HepG2 (cell line): ENCODE measurements around the gene BORCS5. TPM values are rescaled to one million over a fixed set of nuclear protein-coding genes. Genes with fewer than 3 reads are reported as not detected.

Experiments used
- ATAC-seq: fragments of 200-7000 bp; cut with Tn5 transposase; 3 replicates; pipeline ENCODE4 v1.9.1; 2020; ENCODE audit warnings: mild to moderate bottlenecking, moderate library complexity
- BruUV-seq: library from RNA; stranded (reverse); fragments of 400-500 nt; replicated peaks from 2 replicates; lab custom pipeline; 2021; lab: Mats Ljungman, UMichigan
- CTCF ChIA-PET: fragments of 300-600 bp; formaldehyde crosslinking; extraction: SDS; loops from one replicate; lab custom pipeline; 2021; ENCODE audit warnings: low total read pairs, inconsistent platforms, low intra/inter-chr PET ratio; lab: Yijun Ruan, JAX
- POLR2A ChIA-PET: fragments of 350-600 bp; sonication (Branson Sonifier 250); formaldehyde crosslinking; loops from one replicate; lab custom pipeline; 2020; ENCODE audit warnings: antibody characterized with exemption, inconsistent platforms; lab: Yijun Ruan, JAX
- DNase-seq: peaks from one replicate; pipeline ENCODE4 v3.0.0-alpha.2; 2015; ENCODE audit warnings: low spot score
- FAIRE-seq: peaks from 3 replicates; lab custom pipeline; 2011; peaks lifted over from hg19 to GRCh38; lab: Jason Lieb, UNC
- H2AFZ ChIP-seq: one replicate; pipeline ENCODE4 v1.6.1; 2011; ENCODE audit warnings: low read length, inconsistent platforms
- H3K27ac ChIP-seq: fragments of 300-600 bp; 3 replicates; pipeline ENCODE4 v1.8.0; 2011; ENCODE audit warnings: mixed run types, mild to moderate bottlenecking, mixed read lengths, low read length, inconsistent platforms; ENCODE audit not compliant: insufficient read depth; ENCODE audit errors: extremely low read length
- H3K27me3 ChIP-seq, 2 experiments: fragments of 200-600 bp in 1 of 2; 2 replicates in 1 of 2; 3 replicates in 1 of 2; pipeline versions ENCODE4 v1.6.0 to v1.8.0; 2011; ENCODE audit warnings: low read length in 2 of 2, mild to moderate bottlenecking in 2 of 2, moderate library complexity in 2 of 2, inconsistent platforms in 1 of 2; ENCODE audit not compliant: insufficient read depth in 2 of 2, control insufficient read depth in 1 of 2
- H3K36me3 ChIP-seq, 2 experiments: fragments of 200-600 bp in 1 of 2; replicated peaks in 1 of 2; 2 replicates in 1 of 2; 3 replicates in 1 of 2; pipeline versions ENCODE4 v1.5.1 to v1.8.0; 2011; ENCODE audit warnings: low read length in 2 of 2, inconsistent platforms in 1 of 2; ENCODE audit not compliant: insufficient read depth in 2 of 2, control insufficient read depth in 1 of 2
- H3K4me1 ChIP-seq: 2 replicates; pipeline ENCODE4 v1.5.1; 2012; ENCODE audit warnings: low read length, inconsistent platforms; ENCODE audit not compliant: insufficient read depth
- H3K4me2 ChIP-seq: 2 replicates; pipeline ENCODE4 v1.6.0; 2011; ENCODE audit warnings: low read depth, low read length, inconsistent platforms
- H3K4me3 ChIP-seq, 3 experiments: fragments of 200-600 bp in 1 of 3; sonication (generic), shearing (Covaris generic) in 1 of 3; replicated peaks in 1 of 3; 2 replicates each; pipeline ENCODE4 v1.5.1; 2011 to 2016; ENCODE audit warnings: low read length in 3 of 3, inconsistent platforms in 2 of 3, low read depth in 2 of 3, mild to moderate bottlenecking in 2 of 3, control low read depth in 1 of 3, mixed read lengths in 1 of 3; ENCODE audit not compliant: insufficient read depth in 1 of 3
- H3K79me2 ChIP-seq: one replicate; pipeline ENCODE4 v1.6.1; 2011; ENCODE audit warnings: low read length, inconsistent platforms; ENCODE audit not compliant: insufficient read depth
- H3K9ac ChIP-seq: 2 replicates; pipeline ENCODE4 v1.6.0; 2011; ENCODE audit warnings: mild to moderate bottlenecking, low read depth, low read length, inconsistent platforms; ENCODE audit not compliant: insufficient read depth
- H3K9me3 ChIP-seq: 2 replicates; pipeline ENCODE4 v1.5.1; 2012; ENCODE audit warnings: mild to moderate bottlenecking, low read length
- H4K20me1 ChIP-seq: 2 replicates; pipeline ENCODE4 v1.6.0; 2011; ENCODE audit warnings: inconsistent platforms, mild to moderate bottlenecking, low read length, moderate library complexity; ENCODE audit not compliant: insufficient read depth
- FOXM1 ChIP-seq: sonication (generic); formaldehyde crosslinking; IDR thresholded peaks from 2 replicates; pipeline ENCODE4 v1.5.0; 2020; ENCODE audit warnings: missing genetic modification reagents
- MED13 ChIP-seq: sonication (generic); formaldehyde crosslinking; IDR thresholded peaks from 2 replicates; pipeline ENCODE4 v1.5.0; 2020; ENCODE audit warnings: missing genetic modification reagents
- MXD4 ChIP-seq: IDR thresholded peaks from 2 replicates; pipeline ENCODE4 v1.6.1; 2016; ENCODE audit warnings: mild to moderate bottlenecking, missing biosample characterization, missing genetic modification reagents
- MXI1 ChIP-seq: IDR thresholded peaks from 3 replicates; pipeline ENCODE4 v1.6.1; 2012; ENCODE audit warnings: low read depth, low read length, inconsistent platforms, borderline replicate concordance
- NFIC ChIP-seq: IDR thresholded peaks from 2 replicates; pipeline ENCODE4 v1.6.1; 2012; ENCODE audit warnings: mild to moderate bottlenecking, low read length, inconsistent platforms
- RBFOX2 ChIP-seq: fragments of 200-400 bp; formaldehyde crosslinking; IDR thresholded peaks from 2 replicates; pipeline ENCODE4 v1.6.1; 2017; ENCODE audit warnings: low read depth, mild to moderate bottlenecking, low read length
- ZC3H4 ChIP-seq: sonication (generic); formaldehyde crosslinking; IDR thresholded peaks from 2 replicates; pipeline ENCODE4 v1.4.0; 2020; ENCODE audit warnings: missing genetic modification reagents, borderline replicate concordance
- ZNF24 ChIP-seq: fragments of 450-650 bp; IDR thresholded peaks from 2 replicates; pipeline ENCODE4 v1.6.1; 2017; ENCODE audit warnings: antibody characterized with exemption, mild to moderate bottlenecking
- ZNF749 ChIP-seq: sonication (generic); formaldehyde crosslinking; IDR thresholded peaks from 2 replicates; pipeline ENCODE4 v1.8.0; 2022; ENCODE audit warnings: mild to moderate bottlenecking, missing genetic modification reagents, moderate library complexity, borderline replicate concordance
- ZNF761 ChIP-seq: sonication (generic); formaldehyde crosslinking; conservative IDR thresholded peaks from 2 replicates; pipeline ENCODE4 v1.4.0; 2020; ENCODE audit warnings: mild to moderate bottlenecking, missing genetic modification reagents
- ZNF780A ChIP-seq: sonication (generic); formaldehyde crosslinking; IDR thresholded peaks from 2 replicates; pipeline ENCODE4 v1.8.0; 2022; ENCODE audit warnings: mild to moderate bottlenecking, missing genetic modification reagents, moderate library complexity
- ZNF782 ChIP-seq: sonication (generic); formaldehyde crosslinking; IDR thresholded peaks from 2 replicates; pipeline ENCODE4 v1.4.0; 2020; ENCODE audit warnings: missing genetic modification reagents, mild to moderate bottlenecking, borderline replicate concordance
- ZSCAN22 ChIP-seq: sonication (generic); formaldehyde crosslinking; IDR thresholded peaks from 2 replicates; pipeline ENCODE4 v1.4.0; 2020; ENCODE audit warnings: mild to moderate bottlenecking, missing genetic modification reagents
- WGBS: methylation state at CpG from one replicate; pipeline ENCODE4 v1.1.6; 2017; ENCODE audit warnings: low lambda C conversion rate; 5-methylcytosine and 5-hydroxymethylcytosine counted together
- in situ Hi-C: cut with HindIII; loops from 2 replicates; pipeline ENCODE4 v1.10.0; 2017; ENCODE audit warnings: low pct_unique_long_range_greater_than_20kb; ENCODE audit not compliant: extremely low pct_ligation_motif_present
- intact Hi-C: fragments of 100-400 bp; cut with micrococcal nuclease; formaldehyde crosslinking; loops from one replicate; pipeline ENCODE4 v1.10.0; 2022; ENCODE audit not compliant: unreplicated experiment
- polyA plus RNA-seq, 8 experiments: library from polyadenylated mRNA; depleted of rRNA in 3 of 8; stranded (reverse) in 7 of 8; unstranded in 1 of 8; fragments of >200 nt; fragmentation: Illumina TruSeq in 4 of 8; extraction: Trizol in 4 of 8; gene quantifications; 2 replicates each; pipeline versions ENCODE4 v1.2.1 to v1.2.3, GENCODE V29; 2011 to 2016; ENCODE audit warnings: low read depth in 4 of 8, missing spikeins in 1 of 8, mixed read lengths in 1 of 8; ENCODE audit not compliant: insufficient read depth in 1 of 8
- total RNA-seq, 5 experiments: library from RNA; depleted of rRNA; stranded (reverse); fragments of >200 nt; fragmentation: Illumina TruSeq; extraction: Trizol; gene quantifications; 2 replicates each; pipeline ENCODE4 v1.2.3, GENCODE V29; 2016; ENCODE audit warnings: low read depth in 1 of 5
- TF ChIP-seq, protein P1 (sequence below): sonication (generic); formaldehyde crosslinking; IDR thresholded peaks from 2 replicates; pipeline ENCODE4 v1.4.0; 2020; ENCODE audit warnings: missing genetic modification reagents, borderline replicate concordance
- TF ChIP-seq, protein P2 (sequence below): sonication (generic); formaldehyde crosslinking; IDR thresholded peaks from 2 replicates; pipeline ENCODE4 v1.4.0; 2020; ENCODE audit warnings: mild to moderate bottlenecking, missing genetic modification reagents
- TF ChIP-seq, protein P3 (sequence below): sonication (generic); formaldehyde crosslinking; IDR thresholded peaks from 2 replicates; pipeline ENCODE4 v1.4.0; 2020; ENCODE audit warnings: mild to moderate bottlenecking, low read depth, missing genetic modification reagents
- TF ChIP-seq, protein P4 (sequence below): sonication (generic); formaldehyde crosslinking; IDR thresholded peaks from 2 replicates; pipeline ENCODE4 v1.5.0; 2020; ENCODE audit warnings: mild to moderate bottlenecking, missing genetic modification reagents, moderate library complexity
- TF ChIP-seq, protein P5 (sequence below): sonication (generic); formaldehyde crosslinking; IDR thresholded peaks from 2 replicates; pipeline ENCODE4 v1.8.1; 2023; ENCODE audit warnings: missing genetic modification reagents, inconsistent platforms, borderline replicate concordance

The BORCS5 gene
- total and polyA plus RNA-seq, 2 of the 13 experiments (the other 11 are each of a cell fraction or from before 2014, with no cell fraction given): 3.9 to 4.7 TPM

DNA sequence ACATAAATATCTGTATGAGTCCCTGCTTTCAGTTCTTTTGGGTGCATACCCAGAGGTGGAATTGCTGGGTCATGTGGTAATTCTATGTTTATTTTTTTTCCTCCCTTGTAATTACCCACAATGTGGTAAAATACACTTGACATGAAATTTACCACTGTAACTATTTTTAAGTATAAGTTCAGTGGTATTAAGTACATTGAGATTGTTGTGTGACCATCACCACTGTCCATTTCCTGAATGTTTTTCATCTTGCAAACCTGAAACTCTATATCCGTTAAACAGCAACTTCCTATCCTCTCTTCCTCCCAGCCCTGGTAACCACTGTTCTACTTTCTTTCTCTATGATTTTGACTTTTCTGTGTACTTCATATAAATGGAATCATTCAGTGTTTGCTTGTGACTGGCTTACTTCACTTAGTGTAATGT, 51.4 kb downstream of the BORCS5 start:
- DNase-seq: no peak
- in situ Hi-C loops: no loop called here

More for the DNA sequence above, 51.4 kb downstream of the BORCS5 start:
- no peaks in the 10 kb centered on the region for H3K27me3 ChIP-seq
- POLR2A ChIA-PET: interaction anchor here (0.6 kb wide), 1 partner anchor 16 kb away, joined by 3 read pairs; no protein-coding TSS in a partner anchor
- no peak for ATAC-seq
- peaks cover 8% of the 10 kb centered on the region for H3K79me2 ChIP-seq
- H3K9ac ChIP-seq: no peak overlapping the region
- no peaks in the 10 kb centered on the region for H4K20me1 ChIP-seq
- H3K27ac ChIP-seq: no peak overlapping the region
- no peaks in the 10 kb centered on the region for H3K9me3 ChIP-seq
- no peaks in the 10 kb centered on the region; a peak in 1 of 5 replicates for H3K36me3 ChIP-seq
- TF ChIP-seq MED13 (CRISPR knock-in tag) (no peak), ZC3H4 (CRISPR knock-in tag) (no peak), ZNF749 (no peak), MXI1 (no peak), FOXM1 (CRISPR knock-in tag) (no peak), RBFOX2 (no peak), NFIC (no peak), ZSCAN22 (no peak), ZNF780A (CRISPR knock-in tag) (no peak), MXD4 (CRISPR knock-in tag) (no peak), ZNF761 (CRISPR knock-in tag) (no peak), ZNF782 (CRISPR knock-in tag) (no peak), ZNF24 (no peak)
- TF ChIP-seq, protein P1, sequence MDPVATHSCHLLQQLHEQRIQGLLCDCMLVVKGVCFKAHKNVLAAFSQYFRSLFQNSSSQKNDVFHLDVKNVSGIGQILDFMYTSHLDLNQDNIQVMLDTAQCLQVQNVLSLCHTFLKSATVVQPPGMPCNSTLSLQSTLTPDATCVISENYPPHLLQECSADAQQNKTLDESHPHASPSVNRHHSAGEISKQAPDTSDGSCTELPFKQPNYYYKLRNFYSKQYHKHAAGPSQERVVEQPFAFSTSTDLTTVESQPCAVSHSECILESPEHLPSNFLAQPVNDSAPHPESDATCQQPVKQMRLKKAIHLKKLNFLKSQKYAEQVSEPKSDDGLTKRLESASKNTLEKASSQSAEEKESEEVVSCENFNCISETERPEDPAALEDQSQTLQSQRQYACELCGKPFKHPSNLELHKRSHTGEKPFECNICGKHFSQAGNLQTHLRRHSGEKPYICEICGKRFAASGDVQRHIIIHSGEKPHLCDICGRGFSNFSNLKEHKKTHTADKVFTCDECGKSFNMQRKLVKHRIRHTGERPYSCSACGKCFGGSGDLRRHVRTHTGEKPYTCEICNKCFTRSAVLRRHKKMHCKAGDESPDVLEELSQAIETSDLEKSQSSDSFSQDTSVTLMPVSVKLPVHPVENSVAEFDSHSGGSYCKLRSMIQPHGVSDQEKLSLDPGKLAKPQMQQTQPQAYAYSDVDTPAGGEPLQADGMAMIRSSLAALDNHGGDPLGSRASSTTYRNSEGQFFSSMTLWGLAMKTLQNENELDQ: no peak
- TF ChIP-seq, protein P2, sequence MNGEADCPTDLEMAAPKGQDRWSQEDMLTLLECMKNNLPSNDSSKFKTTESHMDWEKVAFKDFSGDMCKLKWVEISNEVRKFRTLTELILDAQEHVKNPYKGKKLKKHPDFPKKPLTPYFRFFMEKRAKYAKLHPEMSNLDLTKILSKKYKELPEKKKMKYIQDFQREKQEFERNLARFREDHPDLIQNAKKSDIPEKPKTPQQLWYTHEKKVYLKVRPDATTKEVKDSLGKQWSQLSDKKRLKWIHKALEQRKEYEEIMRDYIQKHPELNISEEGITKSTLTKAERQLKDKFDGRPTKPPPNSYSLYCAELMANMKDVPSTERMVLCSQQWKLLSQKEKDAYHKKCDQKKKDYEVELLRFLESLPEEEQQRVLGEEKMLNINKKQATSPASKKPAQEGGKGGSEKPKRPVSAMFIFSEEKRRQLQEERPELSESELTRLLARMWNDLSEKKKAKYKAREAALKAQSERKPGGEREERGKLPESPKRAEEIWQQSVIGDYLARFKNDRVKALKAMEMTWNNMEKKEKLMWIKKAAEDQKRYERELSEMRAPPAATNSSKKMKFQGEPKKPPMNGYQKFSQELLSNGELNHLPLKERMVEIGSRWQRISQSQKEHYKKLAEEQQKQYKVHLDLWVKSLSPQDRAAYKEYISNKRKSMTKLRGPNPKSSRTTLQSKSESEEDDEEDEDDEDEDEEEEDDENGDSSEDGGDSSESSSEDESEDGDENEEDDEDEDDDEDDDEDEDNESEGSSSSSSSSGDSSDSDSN (CRISPR knock-in tag): no peak
- TF ChIP-seq, protein P3, sequence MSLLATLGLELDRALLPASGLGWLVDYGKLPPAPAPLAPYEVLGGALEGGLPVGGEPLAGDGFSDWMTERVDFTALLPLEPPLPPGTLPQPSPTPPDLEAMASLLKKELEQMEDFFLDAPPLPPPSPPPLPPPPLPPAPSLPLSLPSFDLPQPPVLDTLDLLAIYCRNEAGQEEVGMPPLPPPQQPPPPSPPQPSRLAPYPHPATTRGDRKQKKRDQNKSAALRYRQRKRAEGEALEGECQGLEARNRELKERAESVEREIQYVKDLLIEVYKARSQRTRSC (CRISPR knock-in tag): no peak
- TF ChIP-seq, protein P4, sequence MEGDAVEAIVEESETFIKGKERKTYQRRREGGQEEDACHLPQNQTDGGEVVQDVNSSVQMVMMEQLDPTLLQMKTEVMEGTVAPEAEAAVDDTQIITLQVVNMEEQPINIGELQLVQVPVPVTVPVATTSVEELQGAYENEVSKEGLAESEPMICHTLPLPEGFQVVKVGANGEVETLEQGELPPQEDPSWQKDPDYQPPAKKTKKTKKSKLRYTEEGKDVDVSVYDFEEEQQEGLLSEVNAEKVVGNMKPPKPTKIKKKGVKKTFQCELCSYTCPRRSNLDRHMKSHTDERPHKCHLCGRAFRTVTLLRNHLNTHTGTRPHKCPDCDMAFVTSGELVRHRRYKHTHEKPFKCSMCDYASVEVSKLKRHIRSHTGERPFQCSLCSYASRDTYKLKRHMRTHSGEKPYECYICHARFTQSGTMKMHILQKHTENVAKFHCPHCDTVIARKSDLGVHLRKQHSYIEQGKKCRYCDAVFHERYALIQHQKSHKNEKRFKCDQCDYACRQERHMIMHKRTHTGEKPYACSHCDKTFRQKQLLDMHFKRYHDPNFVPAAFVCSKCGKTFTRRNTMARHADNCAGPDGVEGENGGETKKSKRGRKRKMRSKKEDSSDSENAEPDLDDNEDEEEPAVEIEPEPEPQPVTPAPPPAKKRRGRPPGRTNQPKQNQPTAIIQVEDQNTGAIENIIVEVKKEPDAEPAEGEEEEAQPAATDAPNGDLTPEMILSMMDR: no peak
- TF ChIP-seq, protein P5, sequence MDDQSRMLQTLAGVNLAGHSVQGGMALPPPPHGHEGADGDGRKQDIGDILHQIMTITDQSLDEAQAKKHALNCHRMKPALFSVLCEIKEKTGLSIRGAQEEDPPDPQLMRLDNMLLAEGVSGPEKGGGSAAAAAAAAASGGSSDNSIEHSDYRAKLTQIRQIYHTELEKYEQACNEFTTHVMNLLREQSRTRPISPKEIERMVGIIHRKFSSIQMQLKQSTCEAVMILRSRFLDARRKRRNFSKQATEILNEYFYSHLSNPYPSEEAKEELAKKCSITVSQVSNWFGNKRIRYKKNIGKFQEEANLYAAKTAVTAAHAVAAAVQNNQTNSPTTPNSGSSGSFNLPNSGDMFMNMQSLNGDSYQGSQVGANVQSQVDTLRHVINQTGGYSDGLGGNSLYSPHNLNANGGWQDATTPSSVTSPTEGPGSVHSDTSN (CRISPR knock-in tag): no peak
- TF ChIP-seq, all 625 proteins: peak for 0
- intact Hi-C loops: no loop called here
- H2AFZ ChIP-seq: no peak overlapping the region
- H3K4me1 ChIP-seq: peaks cover 53% of the 10 kb centered on the region
- no peak overlapping the region for H3K4me2 ChIP-seq
- no peak for FAIRE-seq
- WGBS: 98% methylated on average over 1 of the region's 1 CpG
- CTCF ChIA-PET: no interaction called here
- BruUV-seq: no TSS peak
- no peak overlapping the region for H3K4me3 ChIP-seq
